Nephron progenitor cell (in vitro differentiated cells): Measurements from ENCODE around the gene DPM1.

Experiments
- DNase-seq: peaks from one replicate; pipeline ENCODE4 v3.0.0; 2021
- H3K27ac Mint-ChIP-seq: 2 replicates; pipeline ENCODE4 v1.8.0; 2021; ENCODE audit warnings: mild to moderate bottlenecking, moderate library complexity, mixed read lengths
- H3K27me3 Mint-ChIP-seq: 2 replicates; pipeline ENCODE4 v1.8.0; 2021; ENCODE audit warnings: mild to moderate bottlenecking, low read depth, mixed read lengths; ENCODE audit not compliant: poor library complexity
- H3K36me3 Mint-ChIP-seq: 2 replicates; pipeline ENCODE4 v1.8.0; 2021; ENCODE audit warnings: low read depth, mixed read lengths
- H3K4me1 Mint-ChIP-seq: 2 replicates; pipeline ENCODE4 v1.8.0; 2021; ENCODE audit warnings: mixed read lengths
- H3K4me3 Mint-ChIP-seq: 2 replicates; pipeline ENCODE4 v1.8.0; 2021; ENCODE audit warnings: mild to moderate bottlenecking, moderate library complexity, mixed read lengths
- H3K9me3 Mint-ChIP-seq: 2 replicates; pipeline ENCODE4 v1.8.0; 2021; ENCODE audit warnings: mild to moderate bottlenecking, moderate library complexity, mixed read lengths
- CTCF ChIP-seq: fragments of 200-600 bp; sonication (generic); IDR thresholded peaks from 2 replicates; pipeline ENCODE4 v1.5.0; 2021; ENCODE audit warnings: antibody characterized with exemption

DPM1 gene

DNA sequence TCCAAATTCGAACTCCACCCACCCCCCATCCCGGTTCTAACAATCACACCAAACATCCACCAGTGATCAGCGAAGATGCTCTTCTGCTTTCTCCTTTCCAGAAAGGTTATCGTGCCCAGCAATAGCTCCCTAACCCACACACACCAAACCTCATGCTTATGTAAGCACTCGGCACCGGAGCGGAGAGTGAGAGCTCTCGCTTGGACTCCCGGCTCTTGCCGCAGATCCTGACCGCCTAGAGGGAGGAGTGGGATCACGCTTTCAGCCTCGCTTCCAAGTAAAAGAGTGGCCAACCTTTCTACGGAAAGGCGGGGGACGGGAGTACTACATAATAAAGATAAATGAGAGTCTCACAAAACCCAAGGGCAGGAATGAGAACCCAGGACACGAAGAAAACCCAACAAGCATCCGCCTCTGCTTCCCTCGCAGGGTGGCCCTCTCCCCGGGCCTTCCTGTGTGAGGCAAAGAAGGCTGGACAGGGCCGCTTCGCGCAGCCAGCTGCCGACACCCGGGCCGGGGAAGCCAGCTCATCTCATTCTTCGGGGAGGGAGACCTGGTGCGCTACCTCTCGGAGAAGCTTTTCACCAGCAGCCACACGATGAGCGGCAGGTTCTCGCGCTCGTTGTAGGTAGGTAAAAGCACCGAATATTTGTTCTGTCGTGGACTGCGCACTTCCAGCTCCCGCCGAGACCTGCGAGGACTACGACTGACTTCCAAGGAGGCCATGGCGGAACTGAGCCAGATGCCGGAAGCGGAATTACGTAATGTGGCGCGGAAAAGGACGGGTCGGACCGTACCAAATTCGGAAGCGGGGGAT, at the start of gene DPM1:
Gene DPM1 (minus strand): TSS at position 735 of the 817 bp plus-strand sequence. CDS start 9 bp downstream, at position 726.
- H3K4me1 Mint-ChIP-seq: peaks cover 51% of the 10 kb centered on the region
- H3K4me3 Mint-ChIP-seq: peak within 1 kb of the TSS; percentile 99
- H3K27me3 Mint-ChIP-seq: peaks cover 3% of the 10 kb centered on the region
- peak within 1 kb of the TSS; percentile 100 for H3K27ac Mint-ChIP-seq
- no peak for TF ChIP-seq CTCF
- DNase-seq: peak; percentile 89
- peaks cover 39% of the 10 kb centered on the region for H3K36me3 Mint-ChIP-seq
- H3K9me3 Mint-ChIP-seq: no peaks in the 10 kb centered on the region

DNA sequence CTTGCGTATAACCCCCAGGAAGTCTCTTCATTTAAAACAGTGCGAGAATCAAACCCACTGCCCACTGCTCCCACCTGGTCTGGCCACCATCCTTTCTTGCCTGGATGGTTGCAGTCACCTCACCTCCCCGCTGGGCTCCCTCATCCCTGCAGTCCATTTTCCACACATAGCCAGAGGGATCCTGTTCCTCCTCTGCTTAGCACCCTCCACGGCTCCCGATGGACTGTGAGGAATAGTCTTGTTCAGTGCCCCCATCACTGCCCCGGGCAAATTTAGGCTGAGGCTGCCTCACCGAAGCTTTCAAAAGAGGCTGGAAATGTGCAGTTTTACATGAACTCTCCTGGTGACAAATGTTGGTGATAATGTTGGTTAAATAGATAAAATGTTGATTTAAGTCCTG, 46.9 kb upstream of the DPM1 start:
- Mint-ChIP-seq H3K4me3 (no peak overlapping the region), H3K27ac (peak overlapping the region; percentile 92), H3K36me3 (peaks cover 70% of the 10 kb centered on the region), H3K9me3 (no peaks in the 10 kb centered on the region), H3K27me3 (peaks cover 6% of the 10 kb centered on the region), H3K4me1 (peaks cover 37% of the 10 kb centered on the region)
- TF ChIP-seq CTCF: no peak
- DNase-seq: no peak

DNA sequence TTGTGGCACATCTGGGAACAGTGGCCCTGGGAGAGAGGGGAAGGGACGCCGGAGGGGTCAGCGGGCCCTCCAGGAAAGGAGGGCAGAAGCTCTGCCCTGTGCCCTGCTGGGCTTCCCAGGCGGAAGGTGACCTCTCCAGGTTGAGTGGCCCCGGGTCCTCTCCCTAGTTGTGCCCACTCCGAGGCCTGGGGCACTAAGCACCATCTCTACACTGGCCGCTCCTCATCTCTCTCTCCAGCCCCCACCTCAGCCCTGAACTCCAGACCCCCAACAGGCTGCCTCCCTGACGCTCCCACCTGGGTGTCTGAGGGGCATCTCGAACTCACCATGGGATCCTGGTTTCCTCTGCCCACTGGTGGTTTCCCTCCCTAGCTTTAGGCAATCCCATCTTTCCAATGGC, 46.4 kb upstream of the DPM1 start:
- no peak for TF ChIP-seq CTCF
- Mint-ChIP-seq H3K9me3 (no peaks in the 10 kb centered on the region), H3K36me3 (peaks cover 67% of the 10 kb centered on the region), H3K4me3 (no peak overlapping the region), H3K27me3 (peaks cover 6% of the 10 kb centered on the region), H3K27ac (peak overlapping the region; percentile 92), H3K4me1 (peaks cover 37% of the 10 kb centered on the region)
- no peak for DNase-seq

DNA sequence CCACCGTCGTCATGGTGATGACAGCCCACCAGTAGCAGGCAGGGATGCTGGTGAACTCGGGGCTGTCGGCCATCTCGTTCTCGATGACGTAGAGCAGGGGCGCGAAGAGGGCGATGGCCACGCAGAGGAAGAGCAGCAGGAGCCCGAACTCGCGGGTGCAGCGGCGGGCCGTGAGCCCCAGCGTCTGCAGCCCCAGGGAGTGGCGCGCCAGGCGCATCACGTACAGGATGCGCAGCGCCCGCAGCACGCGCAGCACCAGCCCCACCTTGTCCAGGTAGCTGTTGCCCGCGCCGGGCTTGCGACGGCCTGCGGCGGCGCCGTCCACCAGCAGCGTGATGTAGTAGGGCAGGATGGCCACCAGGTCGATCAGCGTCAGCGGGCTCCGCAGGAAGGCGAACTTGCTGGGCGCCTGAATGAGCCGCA, 46.0 kb upstream of the DPM1 start:
- Mint-ChIP-seq H3K27me3 (peaks cover 6% of the 10 kb centered on the region), H3K36me3 (peaks cover 62% of the 10 kb centered on the region), H3K4me1 (peaks cover 39% of the 10 kb centered on the region), H3K4me3 (no peak overlapping the region), H3K27ac (no peak overlapping the region), H3K9me3 (no peaks in the 10 kb centered on the region)
- TF ChIP-seq CTCF: no peak
- DNase-seq: no peak

DNA sequence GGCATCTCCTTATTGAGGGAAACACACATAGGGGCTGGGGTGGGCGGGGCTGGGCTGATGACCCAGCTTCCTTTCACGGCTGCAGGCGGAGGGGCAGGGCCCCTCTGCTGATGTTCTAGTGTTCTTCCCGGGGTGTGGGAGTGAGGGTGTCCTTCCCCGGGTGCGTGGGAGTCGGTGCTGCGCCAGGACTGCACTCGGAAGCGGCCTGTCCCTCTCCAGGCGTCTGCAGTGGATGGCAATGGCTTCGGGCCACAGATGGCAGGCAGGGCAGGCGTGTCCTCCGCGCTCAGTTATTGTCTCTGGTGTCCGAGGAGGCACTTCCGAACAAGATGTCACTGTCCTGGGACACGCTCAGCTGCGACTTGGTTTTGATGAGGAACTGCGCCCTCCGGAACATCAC, 45.4 kb upstream of the DPM1 start:
- H3K27ac Mint-ChIP-seq: peak overlapping the region; percentile 86
- DNase-seq: no peak
- no peaks in the 10 kb centered on the region for H3K9me3 Mint-ChIP-seq
- H3K27me3 Mint-ChIP-seq: peaks cover 6% of the 10 kb centered on the region
- TF ChIP-seq CTCF: no peak
- no peak overlapping the region for H3K4me3 Mint-ChIP-seq
- peaks cover 56% of the 10 kb centered on the region for H3K36me3 Mint-ChIP-seq
- peaks cover 43% of the 10 kb centered on the region for H3K4me1 Mint-ChIP-seq

DNA sequence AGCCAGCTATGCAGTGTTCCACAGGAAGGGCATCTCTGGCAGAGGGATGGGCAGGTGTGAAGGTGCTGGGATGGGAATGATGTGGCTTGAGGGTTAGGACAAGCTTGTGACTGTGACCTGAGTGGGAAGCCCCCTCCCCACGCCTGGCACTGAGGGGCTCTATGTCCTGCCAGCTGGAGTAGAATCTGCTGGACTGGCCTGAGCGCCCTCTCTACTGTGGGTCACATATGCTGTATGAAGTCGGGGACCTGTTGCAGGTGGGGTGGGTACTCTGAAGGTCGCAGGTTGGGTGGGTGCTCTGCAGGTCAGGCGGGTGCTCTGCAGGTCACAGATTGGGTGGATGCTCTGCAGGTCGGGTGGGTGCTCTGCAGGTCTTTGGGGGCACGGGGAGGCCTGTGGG, 44.3 kb upstream of the DPM1 start:
- TF ChIP-seq CTCF: no peak
- Mint-ChIP-seq H3K4me3 (no peak overlapping the region), H3K4me1 (peaks cover 49% of the 10 kb centered on the region), H3K27me3 (peaks cover 5% of the 10 kb centered on the region), H3K9me3 (no peaks in the 10 kb centered on the region), H3K27ac (no peak overlapping the region), H3K36me3 (peaks cover 45% of the 10 kb centered on the region)
- no peak for DNase-seq
